ENCODE results near the gene CDHR4. TPM values are rescaled to one million over a fixed set of nuclear protein-coding genes. Genes with fewer than 3 reads are reported as not detected.

CDHR4 gene
- total RNA-seq, 1 donor, result not detected

- no peaks in the 10 kb centered on the region for H3K4me1 ChIP-seq (ENCODE audit: insufficient read depth, low read length)
- no peak overlapping the region for H3K4me3 ChIP-seq (ENCODE audit: insufficient read depth, low read length)
- no peaks in the 10 kb centered on the region for H3K36me3 ChIP-seq (ENCODE audit: insufficient read depth, low read length)
- H2AFZ ChIP-seq (ENCODE audit: low read length), result no peak overlapping the region
- no peak for DNase-seq (ENCODE audit: insufficient read length, low spot score, missing footprints)
- H3K4me2 ChIP-seq (ENCODE audit: insufficient read depth, low read length), result no peak overlapping the region
- peaks cover 36% of the 10 kb centered on the region for H4K20me1 ChIP-seq (ENCODE audit: insufficient read depth, low read length)
- TF ChIP-seq CTCF (IDR thresholded peaks at IDR 0.05; ENCODE audit: extremely low read depth, low read depth, low read length), result no peak
- no peak overlapping the region for H3K27ac ChIP-seq (ENCODE audit: low read depth, low read length)
- H3K79me2 ChIP-seq (ENCODE audit: insufficient read depth, low read length), result peaks cover 85% of the 10 kb centered on the region
- H3K9me3 ChIP-seq (ENCODE audit: low read depth, low read length), result no peaks in the 10 kb centered on the region
- H3K27me3 ChIP-seq (ENCODE audit: insufficient read depth, low read length), result no peaks in the 10 kb centered on the region
Measured at GRCh38 chr3:49761661-49762060, 38.0 kb downstream of the CDHR4 start.

GRCh38 chr3:49759226-49759625 is 40.4 kb downstream of the CDHR4 start:
- DNase-seq (ENCODE audit: insufficient read length, low spot score, missing footprints), result no peak
- no peaks in the 10 kb centered on the region for H3K9me3 ChIP-seq (ENCODE audit: low read depth, low read length)
- no peak overlapping the region for H3K27ac ChIP-seq (ENCODE audit: low read depth, low read length)
- no peak overlapping the region for H3K4me2 ChIP-seq (ENCODE audit: insufficient read depth, low read length)
- peaks cover 43% of the 10 kb centered on the region for H4K20me1 ChIP-seq (ENCODE audit: insufficient read depth, low read length)
- no peak for TF ChIP-seq CTCF (IDR thresholded peaks at IDR 0.05; ENCODE audit: extremely low read depth, low read depth, low read length)
- no peaks in the 10 kb centered on the region for H3K36me3 ChIP-seq (ENCODE audit: insufficient read depth, low read length)
- peaks cover 86% of the 10 kb centered on the region for H3K79me2 ChIP-seq (ENCODE audit: insufficient read depth, low read length)
- H3K27me3 ChIP-seq (ENCODE audit: insufficient read depth, low read length), result no peaks in the 10 kb centered on the region
- H2AFZ ChIP-seq (ENCODE audit: low read length), result no peak overlapping the region
- no peaks in the 10 kb centered on the region for H3K4me1 ChIP-seq (ENCODE audit: insufficient read depth, low read length)
- H3K4me3 ChIP-seq (ENCODE audit: insufficient read depth, low read length), result no peak overlapping the region

DNA sequence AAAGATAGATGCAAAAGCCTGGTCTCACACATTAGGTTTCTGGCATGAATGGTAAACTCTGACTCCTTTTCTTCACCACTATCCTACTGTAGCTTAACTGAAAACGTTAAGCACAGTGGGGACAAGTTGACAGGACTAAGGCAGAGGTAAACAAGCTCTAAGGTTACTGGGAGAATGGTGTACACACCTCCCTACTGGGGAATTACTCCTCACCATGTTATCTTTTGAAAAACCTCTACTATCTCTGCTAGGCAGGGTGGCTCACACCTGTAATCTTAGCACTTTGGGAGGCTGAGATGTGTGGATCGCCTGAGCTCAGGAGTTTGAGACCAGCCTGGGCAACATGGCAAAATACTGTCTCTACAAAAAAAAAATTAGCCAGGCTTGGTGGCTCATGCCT is 42.5 kb downstream of the CDHR4 start:
- Histone ChIP-seq H3K9me3 (ENCODE audit: low read depth, low read length) (no peaks in the 10 kb centered on the region), H3K27ac (ENCODE audit: low read depth, low read length) (no peak overlapping the region), H4K20me1 (ENCODE audit: insufficient read depth, low read length) (peaks cover 46% of the 10 kb centered on the region)

DNA sequence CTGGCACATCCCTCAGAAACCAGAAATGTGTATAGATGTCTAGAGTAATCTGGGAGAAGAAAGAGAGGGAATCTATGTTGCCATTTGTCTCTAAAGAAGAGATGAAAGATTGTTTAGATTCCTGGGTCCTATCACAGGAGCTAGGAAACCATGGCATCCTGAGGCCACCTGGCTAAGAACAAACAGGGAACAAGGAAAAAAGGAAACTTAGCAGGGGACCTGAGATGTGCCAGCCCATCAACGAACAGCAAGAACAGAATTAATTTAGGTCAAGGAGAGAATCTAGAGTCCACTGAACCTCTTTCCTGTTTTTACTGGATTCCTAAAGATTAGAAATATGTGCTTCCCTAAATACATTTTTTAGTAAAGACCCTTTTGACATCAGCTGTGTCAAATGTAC is 43.6 kb downstream of the CDHR4 start:
- H3K4me1 ChIP-seq (ENCODE audit: insufficient read depth, low read length), result no peaks in the 10 kb centered on the region
- H3K4me3 ChIP-seq (ENCODE audit: insufficient read depth, low read length), result no peak overlapping the region
- no peak overlapping the region for H2AFZ ChIP-seq (ENCODE audit: low read length)
- H3K9me3 ChIP-seq (ENCODE audit: low read depth, low read length), result no peaks in the 10 kb centered on the region
- H3K36me3 ChIP-seq (ENCODE audit: insufficient read depth, low read length), result no peaks in the 10 kb centered on the region
- H3K27ac ChIP-seq (ENCODE audit: low read depth, low read length), result no peak overlapping the region
- no peak for DNase-seq (ENCODE audit: insufficient read length, low spot score, missing footprints)
- peaks cover 90% of the 10 kb centered on the region for H3K79me2 ChIP-seq (ENCODE audit: insufficient read depth, low read length)
- TF ChIP-seq CTCF (IDR thresholded peaks at IDR 0.05; ENCODE audit: extremely low read depth, low read depth, low read length), result no peak
- no peaks in the 10 kb centered on the region for H3K27me3 ChIP-seq (ENCODE audit: insufficient read depth, low read length)
- peaks cover 46% of the 10 kb centered on the region for H4K20me1 ChIP-seq (ENCODE audit: insufficient read depth, low read length)
- H3K4me2 ChIP-seq (ENCODE audit: insufficient read depth, low read length), result no peak overlapping the region

More for the DNA sequence above, 42.5 kb downstream of the CDHR4 start:
- Histone ChIP-seq H2AFZ (ENCODE audit: low read length) (no peak overlapping the region), H3K4me2 (ENCODE audit: insufficient read depth, low read length) (no peak overlapping the region), H3K27me3 (ENCODE audit: insufficient read depth, low read length) (no peaks in the 10 kb centered on the region), H3K4me3 (ENCODE audit: insufficient read depth, low read length) (no peak overlapping the region), H3K79me2 (ENCODE audit: insufficient read depth, low read length) (peaks cover 90% of the 10 kb centered on the region), H3K4me1 (ENCODE audit: insufficient read depth, low read length) (no peaks in the 10 kb centered on the region), H3K36me3 (ENCODE audit: insufficient read depth, low read length) (no peaks in the 10 kb centered on the region)
- no peak for TF ChIP-seq CTCF (IDR thresholded peaks at IDR 0.05; ENCODE audit: extremely low read depth, low read depth, low read length)
- DNase-seq (ENCODE audit: insufficient read length, low spot score, missing footprints), result no peak
